Liver (tissue), 9 donors: ENCODE measurements around the gene OGFOD3. TPM values are rescaled to one million over a fixed set of nuclear protein-coding genes. Genes with fewer than 3 reads are reported as not detected.

Experiments
- DNase-seq: peaks from one replicate; pipeline ENCODE4 v3.0.0-alpha.2; 2017; ENCODE audit warnings: low spot score
- H3K27ac ChIP-seq, 2 donors: one replicate each; pipeline ENCODE4 v1.7.0; 2013; ENCODE audit warnings: inconsistent platforms in 2 of 2, low read length in 2 of 2, control low read depth in 1 of 2, low read depth in 1 of 2, mild to moderate bottlenecking in 1 of 2
- H3K27me3 ChIP-seq, 4 donors: one replicate each; pipeline versions ENCODE4 v1.6.1 to v1.7.0; 2013; ENCODE audit warnings: low read length in 3 of 4, inconsistent platforms in 1 of 4, mild to moderate bottlenecking in 1 of 4, moderate library complexity in 1 of 4; ENCODE audit not compliant: control insufficient read depth in 4 of 4, insufficient read depth in 4 of 4
- H3K36me3 ChIP-seq, 4 donors: one replicate each; pipeline versions ENCODE4 v1.6.1 to v1.7.0; 2013; ENCODE audit warnings: low read length in 3 of 4, mild to moderate bottlenecking in 3 of 4, low read depth in 1 of 4, moderate library complexity in 1 of 4; ENCODE audit not compliant: control insufficient read depth in 4 of 4, insufficient read depth in 3 of 4
- H3K4me1 ChIP-seq, 4 donors: one replicate each; pipeline versions ENCODE4 v1.6.1 to v1.7.0; 2013; ENCODE audit warnings: low read length in 3 of 4, mild to moderate bottlenecking in 3 of 4, moderate library complexity in 1 of 4; ENCODE audit not compliant: control insufficient read depth in 4 of 4, insufficient read depth in 4 of 4
- H3K4me3 ChIP-seq, 3 donors: one replicate each; pipeline versions ENCODE4 v1.6.1 to v1.7.0; 2013; ENCODE audit warnings: low read length in 3 of 3, control low read depth in 1 of 3, low read depth in 1 of 3, mild to moderate bottlenecking in 1 of 3
- H3K9ac ChIP-seq, 2 donors: one replicate each; pipeline ENCODE4 v1.7.0; 2013; ENCODE audit warnings: low read length in 2 of 2, mild to moderate bottlenecking in 2 of 2, moderate library complexity in 2 of 2, control low read depth in 1 of 2, low read depth in 1 of 2
- H3K9me3 ChIP-seq, 4 donors: one replicate each; pipeline versions ENCODE4 v1.6.1 to v1.7.0; 2013; ENCODE audit warnings: low read length in 3 of 4; ENCODE audit not compliant: control insufficient read depth in 4 of 4
- EGR1 ChIP-seq, 2 donors: IDR thresholded peaks; 2 replicates each; pipeline ENCODE4 v1.6.1; 2016 to 2018; ENCODE audit warnings: antibody characterized with exemption in 2 of 2, low read depth in 2 of 2
- FOXA1 ChIP-seq: IDR thresholded peaks from 2 replicates; pipeline ENCODE4 v1.6.1; 2016; ENCODE audit warnings: antibody characterized with exemption
- FOXA2 ChIP-seq: IDR thresholded peaks from 2 replicates; pipeline ENCODE4 v1.6.1; 2016; ENCODE audit warnings: antibody characterized with exemption
- GABPA ChIP-seq, 2 donors: IDR thresholded peaks in 1 of 2; conservative IDR thresholded peaks in 1 of 2; 2 replicates each; pipeline ENCODE4 v1.6.1; 2016; ENCODE audit warnings: antibody characterized with exemption in 2 of 2, mild to moderate bottlenecking in 1 of 2, moderate library complexity in 1 of 2
- HNF4A ChIP-seq, 2 donors: conservative IDR thresholded peaks; 2 replicates each; pipeline ENCODE4 v1.6.1; 2016; ENCODE audit warnings: antibody characterized with exemption in 2 of 2, mild to moderate bottlenecking in 2 of 2
- HNF4G ChIP-seq: IDR thresholded peaks from 2 replicates; pipeline ENCODE4 v1.6.1; 2016; ENCODE audit warnings: antibody characterized with exemption
- JUND ChIP-seq, 2 donors: IDR thresholded peaks; 2 replicates each; pipeline ENCODE4 v1.6.1; 2016; ENCODE audit warnings: antibody characterized with exemption in 2 of 2
- SP1 ChIP-seq: IDR thresholded peaks from 2 replicates; pipeline ENCODE4 v1.6.1; 2018; ENCODE audit warnings: antibody characterized with exemption, mild to moderate bottlenecking
- YY1 ChIP-seq: IDR thresholded peaks from 2 replicates; pipeline ENCODE4 v1.6.1; 2016; ENCODE audit warnings: antibody characterized with exemption, mild to moderate bottlenecking
- WGBS: extraction: QIAGEN DNeasy Blood & Tissue Kit; methylation state at CpG from one replicate; pipeline ENCODE4 v1.1.7; 2013; 5-methylcytosine and 5-hydroxymethylcytosine counted together
- polyA plus RNA-seq, 2 donors: library from polyadenylated mRNA; stranded (reverse) in 1 of 2; unstranded in 1 of 2; fragments of 200-250 nt in 1 of 2; fragments of >200 nt in 1 of 2; fragmentation: Nextera tagmentation in 1 of 2; extraction: Ambion mirVana in 1 of 2; gene quantifications; one replicate each; pipeline versions ENCODE4 v1.2.1 to v1.2.3, GENCODE V29; 2013 to 2015
- total RNA-seq, 2 donors: library from RNA; depleted of rRNA; stranded (reverse); fragments of >200 nt; gene quantifications; one replicate each; pipeline ENCODE4 v1.2.3, GENCODE V29; 2014
- TF ChIP-seq, protein P1 (sequence below): IDR thresholded peaks from 2 replicates; pipeline ENCODE4 v1.6.1; 2016; ENCODE audit warnings: antibody characterized with exemption
- TF ChIP-seq, protein P2 (sequence below): IDR thresholded peaks from 2 replicates; pipeline ENCODE4 v1.6.1; 2016; ENCODE audit warnings: antibody characterized with exemption
- TF ChIP-seq, protein P3 (sequence below): fragments of 150-350 bp; IDR thresholded peaks from 2 replicates; pipeline ENCODE4 v1.5.1; 2017; ENCODE audit warnings: improper control_type of control experiment, low read depth, low read length; ENCODE audit not compliant: missing input control
- TF ChIP-seq, protein P4 (sequence below): IDR thresholded peaks from 2 replicates; pipeline ENCODE4 v1.6.1; 2016; ENCODE audit warnings: antibody characterized with exemption, mild to moderate bottlenecking
- donor health status: healthy.
- donor health status: healthy.
- donor health status: healthy.
- donor health status: healthy.
- donor health status: healthy.

Gene OGFOD3
- total and polyA plus RNA-seq, 4 donors: 15.0 to 23.2 (median 18.5) TPM

DNA sequence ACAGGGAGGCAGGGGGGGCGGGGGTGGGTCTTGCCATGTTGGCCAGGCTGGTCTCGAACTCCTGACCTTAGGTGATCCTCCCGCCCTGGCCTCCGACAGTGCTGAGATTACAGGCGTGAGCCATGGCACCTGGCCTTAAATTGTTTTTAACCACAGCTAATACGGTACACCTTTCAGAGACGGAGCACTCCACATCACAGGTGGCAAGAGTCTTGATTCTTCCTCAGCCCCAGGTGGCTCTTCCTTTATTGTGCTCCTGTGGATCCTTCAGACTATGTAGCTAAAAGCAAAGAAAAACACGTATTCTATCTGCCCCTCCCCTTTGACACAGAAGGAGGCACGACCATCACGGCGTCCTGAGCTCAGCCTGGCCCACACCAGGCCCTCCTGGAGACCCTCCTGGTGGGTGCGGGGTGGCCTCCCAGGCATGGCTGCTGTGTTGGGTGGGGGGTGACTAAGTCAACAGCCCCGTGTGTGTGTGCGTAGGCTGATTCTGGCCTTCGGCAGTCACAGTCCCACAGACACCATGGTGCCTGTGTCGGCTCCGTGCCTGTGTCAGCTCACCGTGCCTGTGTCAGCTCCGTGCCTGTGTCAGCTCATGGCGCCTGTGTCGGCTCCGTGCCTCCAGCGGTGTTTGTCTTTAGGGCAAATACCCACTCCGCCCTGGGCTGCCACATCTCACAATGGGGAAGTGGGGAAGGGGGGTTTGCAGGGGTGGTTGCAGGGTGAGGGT is 74.0 kb downstream of the OGFOD3 start:
- no peaks in the 10 kb centered on the region for H3K27me3 ChIP-seq
- no peaks in the 10 kb centered on the region for H3K36me3 ChIP-seq
- DNase-seq: no peak
- peaks cover 0 to 7% (median 3%) of the 10 kb centered on the region in 4 donors for H3K4me1 ChIP-seq
- TF ChIP-seq HNF4A (conservative IDR thresholded peaks at IDR 0.05) (no peak), SP1 (no peak), FOXA1 (no peak), FOXA2 (no peak), YY1 (no peak)
- TF ChIP-seq, protein P1, sequence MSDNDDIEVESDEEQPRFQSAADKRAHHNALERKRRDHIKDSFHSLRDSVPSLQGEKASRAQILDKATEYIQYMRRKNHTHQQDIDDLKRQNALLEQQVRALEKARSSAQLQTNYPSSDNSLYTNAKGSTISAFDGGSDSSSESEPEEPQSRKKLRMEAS: no peak
- TF ChIP-seq, protein P2, sequence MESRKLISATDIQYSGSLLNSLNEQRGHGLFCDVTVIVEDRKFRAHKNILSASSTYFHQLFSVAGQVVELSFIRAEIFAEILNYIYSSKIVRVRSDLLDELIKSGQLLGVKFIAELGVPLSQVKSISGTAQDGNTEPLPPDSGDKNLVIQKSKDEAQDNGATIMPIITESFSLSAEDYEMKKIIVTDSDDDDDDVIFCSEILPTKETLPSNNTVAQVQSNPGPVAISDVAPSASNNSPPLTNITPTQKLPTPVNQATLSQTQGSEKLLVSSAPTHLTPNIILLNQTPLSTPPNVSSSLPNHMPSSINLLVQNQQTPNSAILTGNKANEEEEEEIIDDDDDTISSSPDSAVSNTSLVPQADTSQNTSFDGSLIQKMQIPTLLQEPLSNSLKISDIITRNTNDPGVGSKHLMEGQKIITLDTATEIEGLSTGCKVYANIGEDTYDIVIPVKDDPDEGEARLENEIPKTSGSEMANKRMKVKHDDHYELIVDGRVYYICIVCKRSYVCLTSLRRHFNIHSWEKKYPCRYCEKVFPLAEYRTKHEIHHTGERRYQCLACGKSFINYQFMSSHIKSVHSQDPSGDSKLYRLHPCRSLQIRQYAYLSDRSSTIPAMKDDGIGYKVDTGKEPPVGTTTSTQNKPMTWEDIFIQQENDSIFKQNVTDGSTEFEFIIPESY: no peak
- TF ChIP-seq, protein P3, sequence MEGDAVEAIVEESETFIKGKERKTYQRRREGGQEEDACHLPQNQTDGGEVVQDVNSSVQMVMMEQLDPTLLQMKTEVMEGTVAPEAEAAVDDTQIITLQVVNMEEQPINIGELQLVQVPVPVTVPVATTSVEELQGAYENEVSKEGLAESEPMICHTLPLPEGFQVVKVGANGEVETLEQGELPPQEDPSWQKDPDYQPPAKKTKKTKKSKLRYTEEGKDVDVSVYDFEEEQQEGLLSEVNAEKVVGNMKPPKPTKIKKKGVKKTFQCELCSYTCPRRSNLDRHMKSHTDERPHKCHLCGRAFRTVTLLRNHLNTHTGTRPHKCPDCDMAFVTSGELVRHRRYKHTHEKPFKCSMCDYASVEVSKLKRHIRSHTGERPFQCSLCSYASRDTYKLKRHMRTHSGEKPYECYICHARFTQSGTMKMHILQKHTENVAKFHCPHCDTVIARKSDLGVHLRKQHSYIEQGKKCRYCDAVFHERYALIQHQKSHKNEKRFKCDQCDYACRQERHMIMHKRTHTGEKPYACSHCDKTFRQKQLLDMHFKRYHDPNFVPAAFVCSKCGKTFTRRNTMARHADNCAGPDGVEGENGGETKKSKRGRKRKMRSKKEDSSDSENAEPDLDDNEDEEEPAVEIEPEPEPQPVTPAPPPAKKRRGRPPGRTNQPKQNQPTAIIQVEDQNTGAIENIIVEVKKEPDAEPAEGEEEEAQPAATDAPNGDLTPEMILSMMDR: no peak
- H3K9me3 ChIP-seq: no peaks in the 10 kb centered on the region
- H3K4me3 ChIP-seq: no peak overlapping the region
- no peak overlapping the region for H3K9ac ChIP-seq
- no peak overlapping the region for H3K27ac ChIP-seq
- 88% methylated on average over 24 of the region's 24 CpGs for WGBS

DNA sequence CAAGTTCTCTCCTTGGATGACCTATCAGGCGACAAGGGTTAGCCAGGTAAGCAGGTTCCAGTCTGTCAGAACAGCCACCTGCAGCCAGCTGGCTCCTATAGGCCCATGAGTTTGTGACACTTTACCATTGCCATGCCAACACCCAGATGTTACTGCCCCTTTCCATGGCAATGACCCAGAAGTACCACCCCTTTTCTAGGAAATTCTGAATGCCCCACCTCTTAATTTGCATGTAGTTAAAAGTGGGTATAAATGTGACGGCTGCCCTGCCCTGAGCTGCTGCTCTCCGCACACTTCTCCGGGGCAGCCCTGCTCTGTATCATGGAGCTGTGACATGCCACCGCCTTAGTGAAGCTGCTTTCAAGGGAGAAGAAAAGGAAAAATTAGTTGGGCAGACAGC is 74.8 kb downstream of the OGFOD3 start:
- WGBS: 93% methylated on average over 5 of the region's 5 CpGs
- H3K36me3 ChIP-seq: no peaks in the 10 kb centered on the region
- no peak for DNase-seq
- H3K9me3 ChIP-seq: no peaks in the 10 kb centered on the region
- peaks cover 0 to 8% (median 4%) of the 10 kb centered on the region in 4 donors for H3K4me1 ChIP-seq
- no peak overlapping the region for H3K9ac ChIP-seq
- no peaks in the 10 kb centered on the region for H3K27me3 ChIP-seq
- TF ChIP-seq JUND (IDR thresholded peaks at IDR 0.05): no peak
- TF ChIP-seq, protein P1: no peak
- no peak for TF ChIP-seq FOXA2
- TF ChIP-seq GABPA (IDR thresholded peaks at IDR 0.05 in 1 of 2, conservative IDR thresholded peaks at IDR 0.05 in 1 of 2): no peak
- TF ChIP-seq FOXA1: no peak
- TF ChIP-seq, protein P4, sequence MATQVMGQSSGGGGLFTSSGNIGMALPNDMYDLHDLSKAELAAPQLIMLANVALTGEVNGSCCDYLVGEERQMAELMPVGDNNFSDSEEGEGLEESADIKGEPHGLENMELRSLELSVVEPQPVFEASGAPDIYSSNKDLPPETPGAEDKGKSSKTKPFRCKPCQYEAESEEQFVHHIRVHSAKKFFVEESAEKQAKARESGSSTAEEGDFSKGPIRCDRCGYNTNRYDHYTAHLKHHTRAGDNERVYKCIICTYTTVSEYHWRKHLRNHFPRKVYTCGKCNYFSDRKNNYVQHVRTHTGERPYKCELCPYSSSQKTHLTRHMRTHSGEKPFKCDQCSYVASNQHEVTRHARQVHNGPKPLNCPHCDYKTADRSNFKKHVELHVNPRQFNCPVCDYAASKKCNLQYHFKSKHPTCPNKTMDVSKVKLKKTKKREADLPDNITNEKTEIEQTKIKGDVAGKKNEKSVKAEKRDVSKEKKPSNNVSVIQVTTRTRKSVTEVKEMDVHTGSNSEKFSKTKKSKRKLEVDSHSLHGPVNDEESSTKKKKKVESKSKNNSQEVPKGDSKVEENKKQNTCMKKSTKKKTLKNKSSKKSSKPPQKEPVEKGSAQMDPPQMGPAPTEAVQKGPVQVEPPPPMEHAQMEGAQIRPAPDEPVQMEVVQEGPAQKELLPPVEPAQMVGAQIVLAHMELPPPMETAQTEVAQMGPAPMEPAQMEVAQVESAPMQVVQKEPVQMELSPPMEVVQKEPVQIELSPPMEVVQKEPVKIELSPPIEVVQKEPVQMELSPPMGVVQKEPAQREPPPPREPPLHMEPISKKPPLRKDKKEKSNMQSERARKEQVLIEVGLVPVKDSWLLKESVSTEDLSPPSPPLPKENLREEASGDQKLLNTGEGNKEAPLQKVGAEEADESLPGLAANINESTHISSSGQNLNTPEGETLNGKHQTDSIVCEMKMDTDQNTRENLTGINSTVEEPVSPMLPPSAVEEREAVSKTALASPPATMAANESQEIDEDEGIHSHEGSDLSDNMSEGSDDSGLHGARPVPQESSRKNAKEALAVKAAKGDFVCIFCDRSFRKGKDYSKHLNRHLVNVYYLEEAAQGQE: no peak
- TF ChIP-seq HNF4G: no peak
- no peak for TF ChIP-seq EGR1 (IDR thresholded peaks at IDR 0.05; ENCODE audit: low read depth in 2 of 2)
- TF ChIP-seq SP1: no peak
- H3K4me3 ChIP-seq: no peak overlapping the region
- no peak overlapping the region for H3K27ac ChIP-seq
